GM15510 (cell line): ENCODE results near the gene NAT10.

Source experiments
- POLR2A ChIP-seq: IDR thresholded peaks from 3 replicates; pipeline ENCODE4 v1.6.1; 2011; ENCODE audit warnings: borderline replicate concordance; ENCODE audit not compliant: insufficient read length; ENCODE audit errors: extremely low read depth

The NAT10 gene

DNA sequence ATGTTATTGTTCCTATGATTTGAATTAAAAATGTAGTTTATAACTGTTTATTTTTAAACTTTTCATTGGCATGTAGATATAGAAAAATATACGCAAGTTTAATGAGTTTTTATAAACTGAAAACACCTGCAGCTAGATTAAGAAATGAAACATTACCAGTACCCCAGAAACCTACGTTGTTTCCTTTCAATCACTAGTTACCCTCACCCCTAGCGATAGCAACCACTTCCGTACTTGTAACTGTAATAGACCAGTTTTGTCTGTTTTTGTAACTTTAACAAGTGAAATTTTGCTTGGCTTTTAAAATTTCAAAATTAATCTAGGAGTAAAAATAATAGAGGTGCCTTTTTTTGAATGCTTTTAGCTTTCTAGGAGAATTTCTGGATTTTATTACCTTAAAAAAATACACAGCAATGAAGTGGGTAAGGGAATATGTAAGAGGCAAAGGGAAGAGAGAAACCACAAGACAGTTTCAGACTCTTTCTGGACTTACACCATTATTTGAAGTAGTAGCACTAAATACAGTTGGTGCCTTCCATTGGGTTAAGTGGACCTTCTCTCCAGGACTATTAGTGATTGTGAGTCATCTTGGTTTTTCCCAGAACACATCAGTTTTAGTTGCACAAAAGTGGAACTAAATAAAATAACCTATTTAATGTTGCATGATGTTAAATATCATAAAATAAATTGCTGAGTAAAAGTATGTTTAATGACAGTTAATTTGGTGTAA, 18.7 kb upstream of the NAT10 start:
- no peak for TF ChIP-seq POLR2A

DNA sequence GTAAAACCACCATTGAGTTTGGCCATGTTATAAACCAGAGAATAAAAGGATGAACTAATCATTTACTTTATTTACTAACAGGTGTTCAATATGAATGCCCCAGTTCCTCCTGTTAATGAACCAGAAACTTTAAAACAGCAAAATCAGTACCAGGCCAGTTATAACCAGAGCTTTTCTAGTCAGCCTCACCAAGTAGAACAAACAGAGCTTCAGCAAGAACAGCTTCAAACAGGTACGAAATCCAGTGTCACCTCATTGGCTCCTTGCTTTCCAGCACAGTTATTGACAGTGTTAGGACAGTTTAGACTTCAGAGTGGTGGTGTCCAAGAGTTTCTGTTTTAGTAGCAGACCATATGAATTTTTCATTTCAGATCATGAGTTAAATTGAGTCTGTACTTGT, 13.6 kb upstream of the NAT10 start:
- TF ChIP-seq POLR2A, result no peak

DNA sequence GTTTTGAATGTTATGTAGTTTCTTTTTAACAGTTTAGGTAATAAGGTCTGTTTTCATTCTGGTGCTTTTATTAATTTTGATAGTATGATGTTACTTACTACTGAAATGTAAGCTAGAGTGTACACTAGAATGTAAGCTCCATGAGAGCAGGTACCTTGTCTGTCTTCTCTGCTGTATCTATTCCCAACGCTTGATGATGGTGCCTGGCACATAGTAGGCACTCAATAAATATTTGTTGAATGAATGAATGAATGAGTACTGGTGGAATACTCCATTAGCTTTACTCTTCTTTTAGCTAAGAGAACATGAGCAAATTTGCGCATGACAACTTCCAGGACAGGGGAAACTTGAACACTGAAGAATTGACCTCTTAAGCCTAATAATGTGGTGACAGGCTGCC, 6.6 kb upstream of the NAT10 start:
- TF ChIP-seq POLR2A, result no peak

DNA sequence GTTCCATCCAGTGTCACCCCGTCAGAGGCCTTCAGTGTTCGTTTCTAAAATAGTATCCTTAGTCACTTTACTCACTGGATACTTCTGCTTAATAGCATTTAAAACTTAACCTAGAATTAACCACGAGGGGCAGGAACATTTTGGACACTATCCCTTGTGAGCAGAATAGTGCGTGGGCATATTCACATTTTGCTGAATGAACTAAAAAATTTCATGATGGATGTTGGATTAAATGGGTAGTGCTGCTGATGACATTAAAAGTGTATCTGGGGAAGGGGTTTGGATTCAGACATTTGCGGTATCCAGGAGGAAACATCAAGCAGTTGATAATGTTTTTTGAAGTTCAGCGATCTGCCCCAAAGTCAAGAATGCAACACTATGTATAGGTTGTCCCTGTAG, 750 bp upstream of the NAT10 start:
- no peak for TF ChIP-seq POLR2A

DNA sequence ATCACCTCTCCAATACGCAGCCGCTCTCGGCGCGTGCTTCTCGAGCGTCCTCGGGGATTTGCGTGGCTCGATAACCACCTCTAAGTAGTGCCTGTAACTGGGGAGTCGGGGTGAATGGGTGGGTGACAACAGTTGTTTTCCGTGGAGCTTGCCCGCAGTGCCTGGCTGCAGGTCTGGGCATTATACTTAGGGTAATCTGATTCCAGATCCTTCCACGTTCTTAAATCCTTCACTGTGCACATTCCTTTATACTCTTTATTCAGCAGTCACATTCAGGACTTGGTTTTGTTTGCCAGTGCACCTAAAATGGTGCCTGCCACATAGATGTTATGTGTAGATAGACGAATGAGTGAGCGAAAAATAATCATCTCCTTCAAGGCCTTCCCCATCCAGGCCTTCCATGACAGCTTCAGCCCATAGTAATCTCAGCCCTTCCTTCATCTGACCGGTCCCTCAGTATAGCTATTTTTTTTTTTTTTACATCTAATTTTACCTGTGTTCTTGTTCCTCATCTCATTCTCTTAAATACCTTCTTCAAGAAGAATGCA, 602 bp downstream of the NAT10 start:
- no peak for TF ChIP-seq POLR2A

DNA sequence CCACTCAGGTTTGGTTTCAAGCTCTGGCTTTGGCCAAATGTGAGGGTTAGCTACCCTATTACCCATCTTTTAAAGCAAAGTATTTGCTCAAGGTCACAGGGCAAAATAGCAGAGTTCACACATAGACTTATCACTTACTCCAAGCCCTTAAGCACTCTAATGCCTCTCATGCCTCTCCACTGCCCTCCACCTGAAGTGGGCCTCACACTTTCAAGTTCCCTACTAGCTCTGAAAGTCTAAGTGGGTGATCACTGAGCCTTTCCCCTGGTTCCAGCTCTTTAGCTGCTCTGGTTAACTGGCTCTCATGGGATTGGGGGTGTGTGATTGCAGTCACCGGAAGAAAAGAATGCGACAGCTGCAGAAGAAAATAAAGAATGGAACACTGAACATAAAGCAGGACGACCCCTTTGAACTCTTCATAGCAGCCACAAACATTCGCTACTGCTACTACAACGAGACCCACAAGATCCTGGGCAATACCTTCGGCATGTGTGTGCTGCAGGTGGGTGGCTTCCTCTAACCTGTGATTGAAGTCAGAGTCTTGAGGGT, 6.4 kb downstream of the NAT10 start:
- no peak for TF ChIP-seq POLR2A

DNA sequence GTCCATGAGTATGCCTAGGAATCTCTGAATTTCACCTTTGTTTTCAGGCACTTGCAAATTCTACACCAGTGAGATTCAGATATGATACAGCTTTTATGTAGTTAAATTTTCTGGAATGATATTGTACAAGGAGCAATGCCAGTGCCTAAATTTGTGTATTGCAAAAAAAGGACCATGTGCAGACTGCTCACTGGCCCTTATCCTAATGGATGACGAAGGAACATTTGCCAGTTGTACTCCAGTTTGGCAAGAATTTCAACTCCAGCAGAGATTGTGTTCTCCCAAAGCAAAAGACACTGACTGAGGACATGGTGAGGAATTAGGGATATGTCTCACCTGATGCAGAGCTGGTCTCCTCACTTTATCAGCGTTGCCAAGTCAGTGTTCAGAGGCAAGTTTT, 8.6 kb downstream of the NAT10 start:
- TF ChIP-seq POLR2A, result no peak

DNA sequence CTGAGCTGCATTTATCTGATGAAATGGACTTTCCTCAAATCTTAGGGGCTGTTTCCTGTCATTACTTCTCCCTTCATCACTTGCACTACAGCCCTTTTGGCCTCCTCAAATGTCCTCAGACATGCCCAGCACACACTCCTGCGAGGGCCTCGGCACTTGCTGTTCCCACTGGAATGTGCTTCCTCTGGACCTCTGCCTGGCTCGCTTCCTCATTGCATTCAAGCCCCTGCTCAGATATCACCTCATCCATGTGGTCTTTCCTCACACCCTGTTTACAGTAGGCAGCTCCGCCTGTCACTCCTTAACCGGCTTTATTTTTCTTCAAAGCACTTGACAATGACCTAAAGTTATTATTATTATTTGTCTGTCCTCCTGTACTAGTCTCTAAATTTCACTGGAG, 9.0 kb downstream of the NAT10 start:
- TF ChIP-seq POLR2A, result no peak

DNA sequence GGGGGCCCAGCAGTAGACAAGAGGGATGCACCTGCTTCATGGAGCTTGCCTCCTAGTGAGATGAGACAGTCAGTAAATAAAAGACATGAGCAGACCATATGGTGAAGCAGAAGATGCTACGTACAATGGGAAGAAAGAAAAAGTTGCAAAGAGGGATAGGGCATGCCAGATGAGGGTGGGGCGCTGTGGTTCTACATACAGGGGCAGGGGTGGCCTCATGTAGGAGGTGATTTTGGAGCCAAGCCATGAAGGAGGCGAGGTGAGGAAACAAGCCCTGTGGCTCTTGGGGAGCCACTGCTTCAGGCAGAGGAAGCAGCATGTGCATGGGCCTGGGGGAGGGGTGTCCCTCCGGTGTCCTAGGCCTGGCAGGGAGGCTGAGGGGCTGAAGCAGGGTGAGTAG, 15.2 kb downstream of the NAT10 start:
- no peak for TF ChIP-seq POLR2A

DNA sequence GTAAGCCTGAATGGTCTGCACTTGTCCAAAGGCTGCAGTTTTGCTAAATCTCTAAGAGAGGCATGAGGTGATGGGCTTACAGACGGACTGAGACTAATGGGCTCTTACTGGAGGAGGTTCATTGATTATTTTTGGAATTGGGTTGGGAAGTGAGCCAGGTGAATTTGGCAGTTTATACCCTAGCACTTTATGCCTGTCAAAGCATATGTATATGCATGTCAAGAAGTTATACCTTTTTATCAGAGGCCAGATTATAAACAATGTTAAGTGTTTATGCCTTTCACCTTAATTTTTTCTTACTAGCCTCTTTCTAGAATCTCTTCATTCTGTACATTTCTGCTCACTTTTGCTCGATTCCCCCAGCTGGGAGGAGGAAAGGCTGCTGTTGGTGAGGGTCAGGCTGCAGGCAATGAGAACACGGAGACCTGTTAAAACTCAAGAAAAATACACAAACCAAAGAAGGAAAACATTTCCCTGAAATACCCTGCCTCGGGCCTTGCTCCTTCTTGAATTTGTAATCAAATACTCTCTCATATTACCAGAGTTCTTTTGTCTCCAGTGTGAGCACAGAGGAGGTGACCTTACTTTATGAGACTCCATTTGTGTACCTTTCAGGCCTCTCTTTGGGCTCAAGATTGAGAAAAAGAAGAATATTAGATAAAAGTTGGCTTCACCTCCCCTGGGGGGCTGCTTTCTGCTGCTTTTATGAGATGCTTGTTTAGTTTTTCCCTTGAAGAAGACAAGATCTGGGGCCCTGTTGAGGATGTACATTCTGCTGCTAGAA, 19.6 kb downstream of the NAT10 start:
- no peak for TF ChIP-seq POLR2A

DNA sequence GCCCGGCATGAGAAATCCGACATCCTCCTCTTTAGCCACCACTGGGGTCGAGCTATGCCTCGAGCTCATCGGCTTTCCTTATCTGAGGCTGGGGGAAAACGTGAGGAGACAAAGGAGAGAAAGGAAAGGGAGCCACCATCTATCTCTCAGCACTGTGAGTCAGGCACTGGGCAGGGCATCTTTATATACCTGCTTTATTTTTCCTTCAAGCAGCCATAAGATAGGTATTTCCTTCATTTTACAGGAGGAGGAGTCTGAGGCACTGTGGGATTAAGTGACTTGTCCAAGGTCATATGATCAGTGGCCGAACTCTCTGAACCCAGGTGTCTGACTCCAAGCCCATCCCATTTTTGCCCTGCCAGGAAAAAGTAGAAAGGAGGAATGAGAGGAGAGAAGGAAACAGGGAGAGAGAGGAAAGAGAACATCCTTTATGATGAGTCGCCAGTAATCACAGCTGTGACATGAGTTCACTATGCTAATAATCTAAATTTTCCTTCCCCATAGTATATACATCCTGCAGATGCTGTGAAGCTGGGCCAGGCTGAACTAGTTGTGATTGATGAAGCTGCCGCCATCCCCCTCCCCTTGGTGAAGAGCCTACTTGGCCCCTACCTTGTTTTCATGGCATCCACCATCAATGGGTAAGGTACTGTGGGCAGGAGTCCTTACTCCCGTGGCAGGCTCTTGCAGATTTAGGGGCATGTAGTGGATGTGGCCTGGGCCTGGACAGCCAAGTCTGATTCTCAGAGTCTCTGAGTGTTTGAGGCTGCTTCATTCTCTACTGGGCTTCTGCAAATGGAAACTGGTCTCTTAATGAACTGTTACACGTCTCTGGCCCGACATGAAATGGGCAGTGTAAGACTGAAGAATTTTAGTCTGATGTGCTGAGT, 21.8 kb downstream of the NAT10 start:
- no peak for TF ChIP-seq POLR2A

DNA sequence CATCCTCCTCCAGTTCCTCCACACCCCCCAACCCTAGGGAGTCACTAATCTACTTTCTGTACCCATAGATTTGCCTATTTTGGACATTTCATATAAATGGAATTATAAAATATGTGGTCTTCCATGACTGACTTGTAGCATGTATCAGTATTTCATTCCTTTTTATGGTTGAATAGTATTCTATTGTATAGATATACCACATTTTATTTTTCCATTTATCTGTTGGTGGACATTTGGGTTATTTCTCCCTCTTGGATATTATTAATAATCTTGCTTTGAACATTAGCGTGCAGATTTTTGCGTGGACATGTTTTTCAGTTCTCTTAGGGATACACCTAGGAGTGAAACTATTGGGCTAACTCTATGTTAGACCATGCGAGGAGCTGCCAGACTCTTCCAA, 23.4 kb downstream of the NAT10 start:
- no peak for TF ChIP-seq POLR2A

DNA sequence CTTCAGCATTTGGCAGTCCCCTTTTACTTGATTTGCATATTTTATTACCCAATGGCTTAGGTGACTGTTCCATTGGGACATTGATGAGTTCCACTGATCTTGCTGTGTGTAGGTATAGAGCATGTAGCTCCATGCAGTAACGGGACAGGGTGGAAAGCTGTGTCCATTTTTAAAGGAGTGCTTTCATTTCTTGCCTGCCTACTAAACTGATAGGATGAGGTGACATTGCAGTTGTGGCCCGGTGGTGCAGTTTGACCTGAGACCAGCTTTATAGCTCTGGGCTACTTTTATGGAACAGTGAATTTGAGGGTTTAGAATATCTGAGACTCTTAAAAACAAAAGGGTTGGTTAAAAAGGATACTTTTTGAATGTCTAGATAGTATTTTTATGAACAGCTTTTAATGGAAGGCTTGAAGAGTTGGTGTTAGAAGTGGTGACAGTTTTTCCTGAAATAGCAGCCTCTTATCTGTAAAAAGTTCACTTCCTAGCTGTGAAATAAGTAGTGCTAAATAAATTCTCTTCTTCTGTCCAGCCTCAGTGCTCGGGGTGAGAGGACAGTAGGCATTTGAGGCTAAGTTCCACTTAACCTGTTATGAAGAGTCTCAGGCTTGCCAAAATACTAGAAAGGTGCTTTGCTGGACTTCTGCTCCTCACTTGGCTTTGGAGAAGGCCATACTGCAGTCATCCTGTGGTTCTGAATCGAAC, 27.0 kb downstream of the NAT10 start:
- no peak for TF ChIP-seq POLR2A

DNA sequence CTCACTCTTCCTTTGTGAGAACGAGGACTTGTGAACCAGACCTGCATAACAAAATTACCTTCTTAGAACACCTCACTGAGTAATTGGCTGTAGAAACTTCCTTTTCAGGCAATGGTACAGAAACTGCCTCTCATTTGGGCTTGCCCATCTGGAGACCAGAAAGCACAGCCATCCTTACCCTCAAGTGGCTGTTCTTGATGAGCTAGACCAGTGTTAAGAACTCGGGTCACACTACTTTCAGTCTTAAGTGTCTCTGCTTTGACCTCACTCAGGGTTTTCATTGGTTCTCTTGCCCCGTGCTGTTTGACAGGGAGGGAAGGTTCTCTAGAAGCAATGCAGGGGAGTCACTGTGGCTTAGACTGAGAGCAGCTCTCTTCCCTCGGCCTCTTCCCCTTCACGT, 29.3 kb downstream of the NAT10 start:
- TF ChIP-seq POLR2A, result no peak

DNA sequence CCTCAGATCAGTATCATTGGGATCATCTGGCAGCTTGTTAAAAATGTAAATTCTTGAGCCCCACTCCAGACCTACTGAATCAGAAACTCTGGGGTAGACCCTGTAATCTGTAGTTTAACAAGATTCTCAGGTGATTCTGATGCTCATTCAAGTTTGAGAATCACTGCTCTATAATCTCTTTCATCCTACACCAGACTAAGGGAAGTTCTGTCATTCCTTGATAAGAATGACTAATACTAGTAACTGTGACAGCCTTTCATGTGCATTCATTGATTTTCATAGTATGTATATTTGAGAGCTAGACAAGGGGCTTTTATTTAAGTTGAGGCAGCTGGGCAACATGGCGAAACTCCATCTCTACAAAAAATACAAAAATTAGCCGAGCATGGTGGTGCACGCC, 30.0 kb downstream of the NAT10 start:
- TF ChIP-seq POLR2A, result no peak

DNA sequence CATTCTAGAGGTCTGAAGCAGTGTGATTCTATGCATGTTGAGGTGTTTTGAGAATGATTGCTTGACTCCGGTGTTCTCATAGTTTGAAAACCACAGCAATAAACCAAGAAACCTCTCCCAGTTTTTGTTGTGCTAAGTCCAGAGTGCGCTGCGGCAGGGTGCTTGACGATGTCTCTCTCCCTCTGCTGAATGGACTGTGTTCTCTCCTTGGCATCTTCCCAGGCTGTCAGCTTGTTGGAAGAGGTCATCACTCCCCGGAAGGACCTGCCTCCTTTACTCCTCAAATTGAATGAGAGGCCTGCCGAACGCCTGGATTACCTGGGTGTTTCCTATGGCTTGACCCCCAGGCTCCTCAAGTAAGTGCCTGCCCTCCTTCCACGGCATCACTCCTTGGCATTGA, 31.0 kb downstream of the NAT10 start:
- TF ChIP-seq POLR2A, result no peak
